B cell (primary cell): ENCODE data around the gene CLIC6. TPM values are rescaled to one million over a fixed set of nuclear protein-coding genes. Genes with fewer than 3 reads are reported as not detected.

Experiments used
- ATAC-seq: fragments of 200-7000 bp; cut with Tn5 transposase; one replicate; pipeline ENCODE4 v1.10.0; 2021; ENCODE audit warnings: low read depth, mild to moderate bottlenecking, moderate number of reproducible peaks, moderate library complexity
- CTCF ChIA-PET: fragments of 350-600 bp; sonication (Branson Sonifier 250); formaldehyde crosslinking; loops from one replicate; lab custom pipeline; 2021; ENCODE audit warnings: antibody characterized with exemption, inconsistent platforms; lab: Charles Lee
- POLR2A ChIA-PET: fragments of 350-600 bp; sonication (Branson Sonifier 250); formaldehyde crosslinking; loops from one replicate; lab custom pipeline; 2021; ENCODE audit warnings: antibody characterized with exemption; lab: Charles Lee
- DNase-seq: peaks from one replicate; pipeline ENCODE4 v3.0.0; 2013
- H2AFZ ChIP-seq: 2 replicates; pipeline ENCODE4 v1.6.1; 2012; ENCODE audit warnings: mild to moderate bottlenecking, low read depth, low read length; ENCODE audit not compliant: insufficient read depth, poor library complexity, severe bottlenecking
- H3K27ac ChIP-seq, 2 donors: 1 replicate in 1 of 2; 2 replicates in 1 of 2; pipeline ENCODE4 v1.5.1; 2012 to 2013; ENCODE audit warnings: low read length in 2 of 2, mild to moderate bottlenecking in 2 of 2, moderate library complexity in 1 of 2
- H3K27me3 ChIP-seq, 4 experiments: fragments of 200-600 bp in 1 of 4; sonication (generic) in 1 of 4; replicated peaks in 1 of 4; 1 replicate in 2 of 4; 2 replicates in 2 of 4; pipeline versions ENCODE4 v1.6.1 to v1.7.0; 2013 to 2016; ENCODE audit warnings: low read length in 3 of 4, mild to moderate bottlenecking in 2 of 4, mixed read lengths in 1 of 4, moderate library complexity in 1 of 4; ENCODE audit not compliant: insufficient read depth in 4 of 4, control insufficient read depth in 3 of 4; ENCODE audit errors: control extremely low read depth in 1 of 4
- H3K36me3 ChIP-seq, 2 experiments: replicated peaks in 1 of 2; 1 replicate in 1 of 2; 2 replicates in 1 of 2; pipeline versions ENCODE4 v1.6.1 to v1.7.1; 2013; ENCODE audit warnings: low read length in 1 of 2; ENCODE audit not compliant: insufficient read depth in 2 of 2, control insufficient read depth in 1 of 2; ENCODE audit errors: control extremely low read depth in 1 of 2, extremely low read depth in 1 of 2
- H3K4me1 ChIP-seq, 2 donors: fragments of 200-600 bp in 1 of 2; sonication (generic) in 1 of 2; 1 replicate in 1 of 2; 2 replicates in 1 of 2; pipeline versions ENCODE4 v1.5.1 to v1.6.1; 2013 to 2017; ENCODE audit warnings: low read length in 2 of 2; ENCODE audit not compliant: control insufficient read depth in 2 of 2, insufficient read depth in 2 of 2
- H3K4me2 ChIP-seq: replicated peaks from 2 replicates; pipeline ENCODE3; 2012; ENCODE audit warnings: mild to moderate bottlenecking, low read depth, low read length; ENCODE audit not compliant: poor library complexity, severe bottlenecking
- H3K4me3 ChIP-seq, 5 experiments: fragments of 200-600 bp in 1 of 5; sonication (generic) in 1 of 5; 1 replicate in 3 of 5; 2 replicates in 2 of 5; pipeline versions ENCODE4 v1.5.1 to v1.7.0; 2011 to 2016; ENCODE audit warnings: low read length in 4 of 5, mild to moderate bottlenecking in 4 of 5, low read depth in 2 of 5, control low read depth in 1 of 5, moderate library complexity in 1 of 5; ENCODE audit not compliant: insufficient read depth in 1 of 5; ENCODE audit errors: control extremely low read depth in 1 of 5, extremely low read depth in 1 of 5
- H3K79me2 ChIP-seq: fragments of 200-600 bp; sonication (generic); one replicate; pipeline ENCODE4 v1.6.0; 2016; ENCODE audit warnings: low read length; ENCODE audit not compliant: control insufficient read depth, insufficient read depth
- H3K9ac ChIP-seq: fragments of 200-600 bp; sonication (generic); 2 replicates; pipeline ENCODE4 v1.6.1; 2017; ENCODE audit warnings: mild to moderate bottlenecking, low read length, moderate library complexity
- H3K9me3 ChIP-seq, 3 donors: one replicate each; pipeline versions ENCODE4 v1.6.1 to v1.7.1; 2013; ENCODE audit warnings: low read length in 2 of 3; ENCODE audit not compliant: control insufficient read depth in 2 of 3, insufficient read depth in 1 of 3; ENCODE audit errors: control extremely low read depth in 1 of 3
- H4K20me1 ChIP-seq: 2 replicates; pipeline ENCODE4 v1.6.0; 2012; ENCODE audit warnings: mild to moderate bottlenecking, low read length; ENCODE audit not compliant: insufficient read depth, control insufficient read depth, poor library complexity, severe bottlenecking
- H3K27ac Mint-ChIP-seq: one replicate; pipeline ENCODE4 v1.8.0; 2021; ENCODE audit warnings: mixed read lengths
- H3K27me3 Mint-ChIP-seq: one replicate; pipeline ENCODE4 v1.8.0; 2021; ENCODE audit warnings: mixed read lengths
- H3K4me1 Mint-ChIP-seq: one replicate; pipeline ENCODE4 v1.8.0; 2021; ENCODE audit warnings: mixed read lengths
- H3K4me3 Mint-ChIP-seq: one replicate; pipeline ENCODE4 v1.8.0; 2021; ENCODE audit warnings: mixed read lengths
- H3K9me3 Mint-ChIP-seq: one replicate; pipeline ENCODE4 v1.8.0; 2022; ENCODE audit warnings: mixed read lengths; ENCODE audit not compliant: insufficient read depth
- CTCF ChIP-seq: fragments of 200-600 bp; IDR thresholded peaks from one replicate; pipeline ENCODE4 v1.8.0; 2022; ENCODE audit warnings: antibody characterized with exemption, mild to moderate bottlenecking
- EZH2 ChIP-seq: IDR thresholded peaks from 2 replicates; pipeline ENCODE4 v1.6.1; 2012; ENCODE audit warnings: borderline replicate concordance, low read depth, mild to moderate bottlenecking, moderate library complexity, low read length; ENCODE audit not compliant: insufficient read depth, poor library complexity, severe bottlenecking
- WGBS: methylation state at CpG from one replicate; pipeline ENCODE4 v1.1.5; 2013; ENCODE audit warnings: missing lambda C conversion rate; ENCODE audit not compliant: insufficient coverage; 5-methylcytosine and 5-hydroxymethylcytosine counted together
- intact Hi-C: fragments of 100-400 bp; cut with micrococcal nuclease; formaldehyde crosslinking; loops from one replicate; pipeline ENCODE4 v1.10.0; 2022
- polyA plus RNA-seq: library from polyadenylated mRNA; depleted of rRNA; stranded (reverse); fragments of >200 nt; gene quantifications from 2 replicates; pipeline ENCODE4 v1.2.3, GENCODE V29; 2012
- total RNA-seq, 2 donors: library from RNA; stranded (reverse); fragments of 120-200 nt in 1 of 2; gene quantifications; 1 replicate in 1 of 2; 2 replicates in 1 of 2; pipeline versions ENCODE4 v1.2.3 to v1.2.4, GENCODE V29; 2013 to 2022

Gene CLIC6
- total and polyA plus RNA-seq, 2 donors (not counting 1 experiment from before 2014, with no cell fraction given): 0.01 to 0.07 TPM

GRCh38 chr21:34653522-34653921 lies 15.3 kb upstream of the CLIC6 start:
- TF ChIP-seq CTCF (no peak), EZH2 (no peak)
- Histone ChIP-seq H3K4me3 (no peak overlapping the region), H3K36me3 (no peaks in the 10 kb centered on the region), H2AFZ (no peak overlapping the region), H3K4me2 (no peak overlapping the region), H3K27ac (no peak overlapping the region), H4K20me1 (no peaks in the 10 kb centered on the region), H3K9me3 (peaks cover 4 to 17% (median 14%) of the 10 kb centered on the region in 3 donors), H3K79me2 (no peaks in the 10 kb centered on the region), H3K9ac (no peak overlapping the region), H3K4me1 (no peaks in the 10 kb centered on the region), H3K27me3 (peaks cover 0 to 17% (median 4%) of the 10 kb centered on the region in 4 experiments)
- Mint-ChIP-seq H3K4me3 (no peak overlapping the region), H3K27ac (no peak overlapping the region), H3K9me3 (peaks cover 2% of the 10 kb centered on the region), H3K4me1 (no peaks in the 10 kb centered on the region), H3K27me3 (peaks cover 43% of the 10 kb centered on the region)
- CTCF ChIA-PET: interaction anchor here (1.0 kb wide), 1 partner anchor 23 kb away, joined by 3 read pairs; no protein-coding TSS in a partner anchor
- DNase-seq (no peak), ATAC-seq (no peak)
- 95% methylated on average over 6 of the region's 6 CpGs for WGBS
- intact Hi-C loops: no loop called here
- POLR2A ChIA-PET: no interaction called here

- no peak for ATAC-seq
- Histone ChIP-seq H4K20me1 (no peaks in the 10 kb centered on the region), H3K27ac (no peak overlapping the region), H3K9me3 (peaks cover 2 to 17% (median 13%) of the 10 kb centered on the region in 3 donors), H3K4me1 (no peaks in the 10 kb centered on the region), H3K36me3 (no peaks in the 10 kb centered on the region), H2AFZ (no peak overlapping the region), H3K4me2 (no peak overlapping the region), H3K9ac (no peak overlapping the region), H3K79me2 (no peaks in the 10 kb centered on the region), H3K27me3 (peaks cover 0 to 10% (median 5%) of the 10 kb centered on the region in 4 experiments), H3K4me3 (no peak overlapping the region)
- TF ChIP-seq CTCF: no peak
- no peak for TF ChIP-seq EZH2
- ChIA-PET POLR2A (no interaction called here), CTCF (no interaction called here)
- H3K4me1 Mint-ChIP-seq: no peaks in the 10 kb centered on the region
- intact Hi-C loops: no loop called here
- peaks cover 42% of the 10 kb centered on the region for H3K27me3 Mint-ChIP-seq
- H3K9me3 Mint-ChIP-seq: peaks cover 17% of the 10 kb centered on the region
- no peak overlapping the region for H3K27ac Mint-ChIP-seq
- no peak for DNase-seq
- no peak overlapping the region for H3K4me3 Mint-ChIP-seq
Measured at GRCh38 chr21:34661848-34662247, 6.9 kb upstream of the CLIC6 start.
